HG03521 (cell line): ENCODE results near the gene DDB1.

ENCODE experiments used
- ATAC-seq: cut with Tn5 transposase; IDR thresholded peaks from one replicate; pipeline ENCODE4 v1.9.1; 2021; ENCODE audit warnings: mild to moderate bottlenecking, moderate library complexity; ENCODE audit not compliant: unreplicated experiment

The DDB1 gene

GRCh38 chr11:61357233-61357893 is 24.5 kb upstream of the DDB1 start:
- peak; percentile 29 for ATAC-seq

DNA sequence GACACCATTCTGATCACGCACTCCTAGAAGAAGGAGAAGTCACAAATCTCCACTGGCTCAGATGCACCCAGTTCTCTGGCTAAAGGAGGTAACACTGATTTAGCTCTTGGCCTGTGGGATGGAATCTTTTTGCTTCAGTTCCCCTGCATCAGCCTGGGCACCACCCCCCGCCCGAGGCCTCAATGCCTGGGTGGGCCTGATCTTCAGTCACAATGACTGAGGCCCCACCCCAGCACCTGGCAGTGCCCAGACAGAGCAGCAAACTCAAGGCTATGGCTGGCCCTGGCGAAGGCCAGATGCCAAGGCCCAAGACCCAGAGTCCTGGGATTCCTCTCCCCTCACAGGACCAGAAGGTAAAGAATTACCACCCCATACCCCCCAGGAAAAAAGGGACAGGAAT is 23.8 kb upstream of the DDB1 start:
- ATAC-seq, result no peak

DNA sequence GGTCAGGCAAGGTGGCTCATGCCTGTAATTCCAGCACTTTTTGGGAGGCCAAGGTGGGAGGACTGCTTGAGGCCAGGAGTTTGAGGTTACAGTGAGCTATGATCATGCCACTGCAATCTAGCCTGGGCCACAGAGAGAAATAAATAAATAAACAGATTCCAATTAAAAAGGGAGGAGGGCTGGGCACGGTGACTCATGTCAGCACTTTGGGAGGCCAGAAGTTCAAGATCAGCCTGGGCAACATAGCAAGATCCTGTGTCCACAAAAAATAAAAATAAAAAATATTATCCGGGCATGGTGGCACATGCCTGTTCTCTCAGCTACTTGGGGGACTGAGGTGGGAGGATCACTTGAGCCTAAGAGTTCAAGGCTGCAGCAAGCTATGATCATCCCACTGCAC is 21.3 kb upstream of the DDB1 start:
- no peak for ATAC-seq

DNA sequence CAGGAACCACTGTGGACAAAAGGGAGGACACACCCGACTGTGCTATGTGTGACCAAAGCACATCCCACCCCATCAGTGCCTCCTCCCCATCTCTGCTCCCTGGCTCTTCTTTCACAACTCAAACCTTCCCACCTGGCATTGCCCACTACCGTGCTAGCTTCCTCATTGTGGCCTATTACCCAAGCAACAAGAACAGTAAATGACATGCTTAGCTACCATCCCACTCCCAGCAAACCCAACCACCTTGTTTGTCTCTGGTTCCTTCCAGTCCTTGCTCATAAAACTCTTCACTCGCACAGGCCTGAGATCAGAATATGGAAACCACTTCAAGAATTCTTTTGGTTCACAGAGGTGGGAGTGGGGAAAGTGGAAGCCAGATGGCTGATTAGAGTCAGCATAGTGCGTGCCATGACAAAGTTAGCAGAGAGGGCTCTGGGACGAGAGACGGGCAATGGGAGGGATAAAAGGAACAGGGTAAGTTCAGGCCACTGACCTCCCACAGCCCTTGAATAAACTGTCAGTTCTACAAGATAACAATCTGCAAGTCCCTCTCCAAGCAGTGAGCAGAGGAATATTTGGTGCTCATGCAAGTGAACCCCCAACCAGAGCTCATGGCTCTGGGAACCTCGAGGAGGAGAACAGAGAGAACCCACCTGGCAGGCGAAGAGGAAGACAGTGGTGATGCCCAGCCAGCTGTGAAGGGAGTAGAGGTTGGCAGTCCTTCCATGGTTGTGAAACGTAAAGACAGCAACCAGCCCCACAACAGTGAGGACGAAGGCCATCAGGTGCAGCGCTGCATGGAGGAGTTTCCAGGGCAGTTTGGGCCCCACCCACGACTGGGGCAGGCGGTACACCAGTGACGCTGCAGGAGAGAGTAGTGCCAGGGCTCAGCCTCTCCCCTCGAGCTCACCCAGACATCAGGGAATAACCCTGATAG is 20.5 kb upstream of the DDB1 start:
- ATAC-seq, result no peak

DNA sequence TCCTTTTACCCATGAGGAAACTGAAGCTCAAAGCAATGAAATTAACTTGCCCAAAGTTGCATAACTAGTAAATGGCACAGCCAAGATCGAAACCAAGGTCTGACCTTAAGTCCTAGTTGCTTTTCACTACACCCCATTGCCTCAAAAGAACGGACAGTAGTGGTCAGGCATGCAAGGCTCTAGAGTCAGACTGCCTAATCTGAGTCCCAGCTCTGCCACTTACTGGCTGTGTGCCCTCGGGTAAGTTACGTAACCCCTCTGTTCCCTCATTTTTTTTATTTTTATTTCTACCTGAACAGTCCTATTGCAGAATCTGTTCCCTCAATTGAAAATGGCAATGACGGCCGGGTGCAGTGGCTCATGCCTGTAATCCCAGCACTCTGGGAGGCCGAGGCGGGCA is 19.1 kb upstream of the DDB1 start:
- no peak for ATAC-seq

DNA sequence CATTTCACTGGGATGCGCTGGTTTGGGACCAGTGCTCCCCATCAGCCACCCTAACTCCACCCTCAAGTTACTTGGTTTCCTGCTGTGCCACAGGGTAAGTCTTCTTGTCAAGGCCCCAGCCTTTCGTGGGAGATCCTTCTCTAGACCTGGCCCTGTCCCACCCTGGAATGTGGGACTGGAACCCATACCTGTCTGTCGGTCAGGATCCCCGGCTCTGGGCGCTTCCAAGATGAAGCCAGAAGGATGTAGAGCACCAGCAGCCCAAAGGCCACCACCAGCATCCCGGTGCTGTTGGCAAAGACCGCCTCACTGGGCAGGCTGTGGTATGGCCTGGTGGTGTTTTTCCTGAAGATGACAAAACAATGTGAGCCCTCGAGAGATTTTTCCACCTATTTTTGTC is 17.9 kb upstream of the DDB1 start:
- ATAC-seq, result no peak

DNA sequence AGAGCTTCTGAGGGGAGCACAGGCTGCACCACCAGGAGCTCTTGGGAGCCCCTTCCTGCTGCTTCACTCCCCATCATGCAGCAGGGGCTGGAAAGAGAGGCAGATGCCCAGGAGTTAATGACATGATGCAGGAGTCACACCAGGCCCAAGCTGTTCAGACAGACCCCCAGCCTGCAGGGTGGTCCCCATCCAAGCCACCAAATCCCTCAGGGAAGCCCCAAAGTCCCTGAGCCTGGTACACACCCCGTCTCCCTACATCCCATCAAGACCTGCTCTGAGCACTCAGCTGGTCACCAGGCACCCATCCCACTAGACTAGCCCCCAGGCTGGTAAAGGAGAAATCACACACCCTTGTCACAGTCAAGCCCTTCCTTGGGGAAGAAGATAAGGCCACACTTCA is 17.4 kb upstream of the DDB1 start:
- no peak for ATAC-seq

DNA sequence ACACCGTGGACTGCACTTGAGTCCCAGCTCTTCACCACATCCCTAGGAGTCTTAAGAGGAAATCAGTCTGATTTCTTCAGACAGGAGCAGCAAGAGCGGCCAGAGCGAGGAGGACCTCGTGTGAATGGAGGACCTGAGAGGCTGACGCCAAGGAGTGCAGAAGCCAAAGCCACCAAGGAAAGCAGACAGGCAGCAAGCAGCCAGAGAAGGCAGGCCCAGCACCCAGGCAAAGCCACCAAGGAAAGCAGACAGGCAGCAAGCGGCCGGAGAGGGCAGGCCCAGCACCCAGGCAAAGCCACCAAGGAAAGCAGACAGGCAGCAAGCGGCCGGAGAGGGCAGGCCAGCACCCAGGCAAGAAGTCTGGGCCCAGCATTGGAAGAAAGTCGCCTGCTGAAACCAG is 17.0 kb upstream of the DDB1 start:
- ATAC-seq, result no peak

GRCh38 chr11:61349189-61349751 is 16.4 kb upstream of the DDB1 start:
- no peak for ATAC-seq

DNA sequence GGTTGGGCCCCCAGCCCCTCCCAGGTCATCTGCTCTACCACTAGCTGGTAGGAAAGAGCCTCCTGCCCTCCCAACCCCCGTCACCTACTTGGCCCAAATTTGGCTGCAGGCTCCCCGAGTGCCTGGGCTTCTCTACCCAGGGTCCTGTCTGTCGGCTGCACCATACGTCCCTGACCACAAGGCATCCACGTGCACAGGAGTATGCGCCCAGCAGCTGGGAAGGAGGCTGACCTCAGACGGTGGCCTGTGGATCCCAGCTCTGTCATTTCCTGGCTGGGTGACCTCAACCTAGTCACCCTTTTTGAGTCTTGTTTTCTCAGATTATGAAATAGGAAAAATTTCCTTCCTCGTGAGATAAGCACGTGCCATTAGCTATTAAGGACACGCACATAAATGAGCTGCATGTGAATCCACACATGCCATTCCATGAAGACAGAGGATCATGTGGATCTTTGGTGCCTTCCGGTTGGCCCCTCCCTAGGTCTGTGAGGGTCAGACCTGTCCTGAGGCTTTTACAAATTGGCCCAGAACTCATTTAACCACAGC is 15.1 kb upstream of the DDB1 start:
- ATAC-seq, result no peak

- no peak for ATAC-seq
Measured at GRCh38 chr11:61345954-61346843, 13.3 kb upstream of the DDB1 start.

- no peak for ATAC-seq
Measured at GRCh38 chr11:61345170-61345610, 12.3 kb upstream of the DDB1 start.

GRCh38 chr11:61343792-61344745 is 11.2 kb upstream of the DDB1 start:
- ATAC-seq, result no peak

- no peak for ATAC-seq
Measured at GRCh38 chr11:61342207-61342803, 9.4 kb upstream of the DDB1 start.

DNA sequence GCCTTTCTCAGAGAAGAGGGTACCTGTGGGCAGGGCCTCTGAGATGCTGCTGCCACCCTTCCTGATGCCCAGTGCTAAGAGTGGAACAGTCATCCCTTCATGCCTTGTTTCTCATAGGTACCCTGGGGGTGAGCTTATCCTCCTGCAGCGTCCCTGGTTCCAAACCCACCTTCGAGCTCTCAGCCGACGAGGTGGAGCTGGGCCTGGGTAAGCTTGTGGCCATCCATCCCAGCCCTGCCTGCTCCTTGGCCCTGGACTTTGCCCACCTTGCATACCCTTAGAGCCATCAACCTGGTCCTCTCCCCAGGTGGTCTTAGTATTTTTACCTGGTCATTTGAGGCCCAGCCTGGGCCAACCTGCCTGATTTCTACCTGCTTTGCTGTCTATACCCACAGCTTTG is 8.8 kb upstream of the DDB1 start:
- ATAC-seq, result no peak

- no peak for ATAC-seq
Measured at GRCh38 chr11:61340979-61341378, 8.1 kb upstream of the DDB1 start.

GRCh38 chr11:61339490-61339878 is 6.6 kb upstream of the DDB1 start:
- ATAC-seq, result no peak

DNA sequence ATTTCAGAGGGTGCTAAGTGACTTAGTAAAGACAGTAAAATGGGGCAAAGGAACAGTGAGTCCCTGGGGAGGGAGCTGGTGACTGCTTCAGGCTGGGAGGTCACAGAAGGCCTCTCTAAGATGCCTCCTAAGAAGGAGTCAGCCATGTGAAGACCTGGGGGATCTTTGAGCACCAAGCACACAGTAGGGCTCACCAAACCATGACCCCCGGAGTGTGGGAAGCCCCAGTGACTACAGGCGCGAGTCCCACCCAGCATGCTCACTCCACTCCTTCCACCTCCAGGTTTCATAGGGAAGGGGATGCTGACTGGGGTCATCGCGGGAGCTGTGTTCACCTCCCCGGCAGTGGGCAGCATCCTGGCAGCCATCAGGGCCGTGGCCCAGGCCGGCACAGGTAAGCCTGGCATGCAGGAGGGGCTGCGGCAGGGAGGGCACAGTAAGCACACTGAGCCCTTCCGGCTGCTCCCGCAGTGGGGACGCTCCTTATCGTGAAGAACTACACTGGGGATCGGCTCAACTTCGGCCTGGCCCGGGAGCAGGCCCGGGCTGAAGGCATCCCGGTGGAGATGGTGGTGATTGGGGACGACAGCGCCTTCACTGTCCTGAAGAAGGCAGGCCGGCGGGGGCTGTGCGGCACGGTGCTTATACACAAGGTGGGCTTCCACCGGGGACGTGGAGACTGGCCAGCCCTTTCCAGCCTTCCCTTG is 6.0 kb upstream of the DDB1 start:
- ATAC-seq, result no peak
